Stimulated activated CD4-positive, alpha-beta T cell treated with anti-CD3 and anti-CD28 coated beads, Interleukin-2, amount 100 ng/mL, for 48 hours (primary cell): ENCODE measurements around the gene ST6GAL1.

Experiments
- DNase-seq, 2 donors: peaks; one replicate each; pipeline ENCODE4 v3.0.0-alpha.2; 2020

ST6GAL1 gene

DNA sequence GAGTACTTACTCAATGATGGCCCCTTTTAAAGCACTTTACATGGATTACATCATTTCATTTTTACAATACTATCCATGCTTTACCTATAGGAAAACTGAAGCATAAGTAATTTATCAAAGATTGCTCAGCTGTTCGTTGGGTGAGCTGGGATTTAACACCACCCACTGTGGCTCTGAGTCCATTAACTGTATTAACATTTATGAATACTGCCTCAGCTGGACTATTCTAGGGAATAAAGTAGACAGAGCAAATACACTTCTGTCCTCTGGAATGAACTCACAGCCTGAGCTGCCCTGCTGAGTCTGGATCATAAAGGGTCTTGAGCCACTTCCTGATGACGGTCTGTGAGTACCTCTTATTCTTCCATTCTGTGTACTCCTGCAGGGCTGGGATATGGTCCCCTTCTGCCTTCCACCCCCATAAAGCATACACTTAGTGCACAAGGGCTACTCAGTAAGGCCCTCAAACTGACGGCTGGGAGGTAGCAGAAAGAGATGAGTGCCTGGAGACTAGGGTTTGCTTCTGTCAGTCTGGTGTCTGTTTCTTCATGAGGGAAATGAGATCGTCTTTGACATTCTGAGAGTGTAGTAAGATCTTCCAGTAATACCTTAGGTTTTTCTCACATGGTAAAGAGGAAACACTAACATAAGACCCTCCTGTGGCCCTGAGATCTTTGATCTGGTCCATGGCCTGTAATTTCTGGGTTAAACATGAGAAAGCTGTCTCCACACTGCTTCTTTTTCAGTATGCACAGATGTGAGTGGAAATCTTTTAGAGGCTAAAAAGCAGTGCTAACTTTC lies 12.6 kb upstream of the ST6GAL1 start:
- no peak for DNase-seq

DNA sequence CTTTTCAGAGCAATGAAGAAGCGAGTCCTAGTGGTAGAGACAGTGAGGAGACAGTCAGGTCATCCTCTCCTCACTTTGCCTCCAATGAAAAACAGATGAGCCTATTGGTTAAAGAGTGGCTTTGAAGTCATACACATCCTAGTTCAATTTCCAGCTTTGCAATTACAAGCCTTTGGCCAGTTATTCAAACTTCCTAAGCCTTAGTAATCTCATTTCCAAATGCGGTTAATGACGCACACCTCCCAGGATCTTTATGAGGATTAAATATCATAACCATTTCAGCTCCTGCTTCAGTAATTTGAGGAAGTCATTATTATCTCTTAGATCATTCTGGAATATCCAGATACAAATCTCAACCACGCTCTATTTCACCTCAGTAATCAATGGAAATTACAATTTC lies 10.0 kb upstream of the ST6GAL1 start:
- DNase-seq, result no peak

DNA sequence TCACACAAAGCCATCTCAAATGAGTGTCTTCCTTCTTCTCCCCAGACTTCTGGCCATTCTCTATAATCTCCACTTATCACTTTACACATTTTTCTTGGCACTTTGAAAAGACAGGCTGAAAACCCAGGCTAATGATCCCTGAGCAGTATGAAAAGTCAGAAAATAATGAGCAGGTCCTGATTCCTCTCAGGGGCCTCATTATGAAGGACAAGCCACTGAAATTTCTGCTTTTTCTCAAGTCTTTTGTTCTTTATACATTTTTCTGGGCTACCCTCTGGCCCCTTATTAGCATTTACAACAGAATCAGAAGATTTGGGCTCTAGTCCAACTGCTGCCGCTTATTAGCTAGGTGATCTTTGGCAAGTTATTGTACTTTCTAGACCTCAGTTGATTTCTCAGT lies 9.5 kb upstream of the ST6GAL1 start:
- DNase-seq, result no peak

DNA sequence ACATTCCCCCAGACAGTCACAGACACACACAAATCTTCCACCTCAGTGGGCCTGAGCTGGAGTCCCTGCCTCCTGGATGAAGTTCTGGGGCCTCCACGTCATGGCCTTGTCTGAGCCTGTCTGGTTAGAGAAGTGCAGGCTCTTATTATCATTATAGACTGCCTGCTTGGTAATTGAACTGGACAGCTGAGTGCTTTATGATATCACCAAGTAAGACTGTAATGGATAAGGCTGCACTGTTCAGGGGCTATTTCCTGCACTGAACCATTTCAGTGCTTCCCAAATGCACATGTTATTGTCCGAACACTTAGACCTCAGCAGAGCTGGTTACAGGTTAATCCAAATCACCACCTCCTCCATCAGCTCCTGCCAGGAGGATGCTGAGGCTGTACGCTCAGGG lies 8.7 kb upstream of the ST6GAL1 start:
- DNase-seq, result no peak

DNA sequence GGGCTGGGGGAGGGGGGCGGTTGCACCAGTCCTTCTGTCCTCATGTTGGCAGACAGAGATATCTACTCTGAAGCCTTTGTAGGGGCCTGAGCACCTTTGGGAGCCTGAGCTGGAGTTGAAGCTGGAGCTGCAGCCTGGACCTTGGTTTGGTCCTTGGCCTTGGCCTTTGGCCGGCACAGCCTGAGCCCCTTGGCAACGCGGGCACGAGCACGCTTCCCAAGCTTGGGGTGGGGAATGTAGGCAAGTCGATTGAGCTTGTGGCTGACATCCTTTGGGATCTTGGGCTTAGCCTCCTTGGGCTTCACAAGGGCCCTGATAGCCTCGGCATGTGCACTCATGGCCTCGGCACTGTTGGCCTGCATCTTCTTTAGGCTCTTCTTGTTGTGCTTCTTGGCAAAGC lies 8.1 kb upstream of the ST6GAL1 start:
- DNase-seq, result no peak

DNA sequence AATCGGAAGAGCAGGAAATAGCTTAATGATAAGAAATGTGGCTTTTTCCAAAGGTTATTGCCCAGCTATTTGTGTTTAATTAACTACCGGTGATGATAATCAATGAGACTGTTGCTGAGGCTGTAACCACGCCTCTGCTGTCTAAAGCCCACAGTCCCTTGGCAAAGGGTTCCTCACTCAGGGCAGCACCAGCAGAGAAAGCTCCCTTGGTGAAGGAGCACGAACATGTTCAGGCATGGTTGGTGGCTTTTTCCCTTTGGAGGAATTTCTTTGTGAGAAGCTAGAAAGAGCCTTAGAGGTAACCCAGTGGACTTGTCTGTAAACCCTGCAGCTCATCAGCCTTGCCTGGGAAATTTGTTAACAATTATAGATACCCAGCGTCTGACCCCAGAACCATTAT lies 7.5 kb upstream of the ST6GAL1 start:
- no peak for DNase-seq

DNA sequence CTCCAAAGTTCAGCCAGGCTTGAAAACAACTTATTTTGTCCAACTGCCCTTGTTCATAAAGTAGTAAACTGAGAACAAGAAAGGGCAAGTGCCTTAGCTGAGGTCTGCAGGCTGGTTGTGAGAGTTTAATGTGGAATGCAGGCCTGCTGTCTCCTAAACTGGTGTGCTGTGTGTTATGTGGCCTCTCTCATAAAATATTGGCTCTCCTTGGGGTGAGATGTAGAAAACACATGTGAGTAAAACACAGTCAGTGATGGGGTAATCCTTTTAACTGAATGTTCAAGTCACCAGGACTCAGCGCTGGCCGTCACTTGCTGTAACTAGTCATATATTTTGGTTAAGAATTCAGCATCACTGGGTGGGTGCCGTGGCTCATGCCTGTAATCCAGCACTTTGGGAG lies 7.1 kb upstream of the ST6GAL1 start:
- DNase-seq, result no peak

DNA sequence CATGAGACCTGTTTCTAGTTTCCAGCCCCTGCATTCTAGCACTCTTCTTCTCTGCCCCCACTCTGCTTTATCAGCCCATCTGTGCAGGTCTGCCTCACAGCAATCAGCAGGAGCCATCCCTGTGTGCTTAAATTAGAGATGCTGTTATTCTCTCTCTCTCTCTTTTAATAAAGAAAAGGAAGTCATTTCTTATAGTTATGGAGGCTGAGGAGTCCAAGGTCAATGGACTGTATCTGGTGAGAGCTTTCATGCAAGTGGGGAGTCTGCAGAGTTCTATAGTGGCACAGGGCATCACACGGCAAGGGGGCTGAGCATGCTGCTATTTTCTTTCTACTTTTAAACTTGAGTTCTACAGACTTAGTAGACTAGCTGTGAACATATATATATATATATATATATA lies 4.5 kb upstream of the ST6GAL1 start:
- no peak for DNase-seq

DNA sequence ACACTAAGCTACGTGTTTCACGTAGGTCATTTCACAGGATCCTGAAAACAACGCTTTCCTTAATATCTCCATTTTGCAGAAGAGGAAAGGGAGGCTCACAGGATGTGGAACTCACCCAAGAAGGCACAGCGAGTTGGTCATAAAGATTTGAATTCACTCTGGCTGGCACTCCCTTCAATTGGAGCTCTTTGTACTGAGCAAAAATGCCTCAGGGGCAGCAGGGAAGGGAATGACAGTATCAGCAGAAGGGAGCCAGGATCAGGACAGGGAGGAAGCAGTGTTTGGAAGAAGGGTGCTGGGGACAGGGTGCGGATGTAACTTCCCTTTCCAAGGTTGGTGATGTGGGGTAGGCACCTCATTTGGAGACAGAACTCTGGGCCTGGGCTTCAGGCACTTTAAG lies 1.1 kb upstream of the ST6GAL1 start:
- DNase-seq, result no peak

DNA sequence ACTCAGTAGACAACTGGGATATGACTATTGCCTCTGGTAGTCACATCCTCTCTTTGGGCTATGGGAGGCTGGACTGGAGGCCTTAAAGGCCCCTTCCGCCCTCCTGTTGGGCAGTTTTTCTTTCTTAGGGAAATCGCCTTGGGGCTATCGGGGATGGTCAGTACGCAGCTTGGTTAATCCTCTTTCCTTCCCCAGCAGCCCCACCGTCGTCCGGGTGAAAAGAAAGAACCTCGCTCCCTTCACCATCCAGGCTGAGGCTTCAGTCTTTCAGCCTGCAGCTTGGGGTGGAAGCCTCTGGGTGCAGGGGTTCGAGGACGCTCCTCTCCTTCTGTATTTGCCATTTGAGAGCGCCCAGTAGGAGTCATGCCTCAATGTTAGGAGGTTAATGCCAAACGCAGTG lies 641 bp upstream of the ST6GAL1 start:
- no peak for DNase-seq

DNA sequence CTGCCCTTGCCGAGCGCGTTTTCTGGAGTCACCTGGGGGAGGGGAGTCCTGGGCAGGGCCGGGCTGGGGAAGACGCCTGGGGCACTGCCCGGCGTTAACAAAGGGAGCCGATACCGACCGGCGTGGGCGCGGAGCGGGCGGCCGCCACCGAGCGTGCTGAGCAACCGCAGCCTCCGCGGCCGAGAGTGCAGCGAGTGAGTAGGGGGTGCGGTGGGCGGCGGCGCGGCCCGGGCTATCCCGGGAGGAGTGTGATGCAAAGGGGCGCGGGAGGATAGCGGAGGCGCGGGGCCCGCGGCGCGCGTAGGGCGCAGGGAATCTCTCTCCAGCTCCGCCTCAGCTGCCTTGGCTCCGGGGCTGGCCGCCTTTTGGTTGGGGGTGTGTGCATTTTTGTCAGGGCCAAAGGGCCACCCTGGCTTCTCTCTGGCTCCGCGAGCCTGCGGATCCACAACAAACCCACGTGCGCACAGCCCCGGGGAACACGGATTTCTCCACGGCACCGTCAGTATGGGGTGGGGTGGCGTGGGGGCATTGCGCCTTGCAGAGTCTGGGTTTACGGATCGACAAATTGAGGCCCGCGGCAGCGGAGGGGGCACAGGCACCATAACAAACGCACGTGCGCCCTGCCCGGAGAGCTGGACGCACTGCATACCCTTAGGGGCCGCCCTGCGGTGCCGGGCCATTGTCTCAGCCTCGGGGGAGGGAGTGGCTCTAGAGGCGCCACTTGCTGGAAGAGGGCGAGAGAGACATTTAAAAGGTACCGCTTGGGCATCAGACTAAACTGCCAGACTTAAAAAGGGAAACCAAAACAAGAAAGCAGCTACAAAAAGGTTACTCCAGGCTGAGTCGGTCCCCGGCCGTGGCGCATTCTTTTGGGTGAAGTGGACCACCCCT lies 560 bp downstream of the ST6GAL1 start:
- DNase-seq, result peak; percentile 43 to 45

DNA sequence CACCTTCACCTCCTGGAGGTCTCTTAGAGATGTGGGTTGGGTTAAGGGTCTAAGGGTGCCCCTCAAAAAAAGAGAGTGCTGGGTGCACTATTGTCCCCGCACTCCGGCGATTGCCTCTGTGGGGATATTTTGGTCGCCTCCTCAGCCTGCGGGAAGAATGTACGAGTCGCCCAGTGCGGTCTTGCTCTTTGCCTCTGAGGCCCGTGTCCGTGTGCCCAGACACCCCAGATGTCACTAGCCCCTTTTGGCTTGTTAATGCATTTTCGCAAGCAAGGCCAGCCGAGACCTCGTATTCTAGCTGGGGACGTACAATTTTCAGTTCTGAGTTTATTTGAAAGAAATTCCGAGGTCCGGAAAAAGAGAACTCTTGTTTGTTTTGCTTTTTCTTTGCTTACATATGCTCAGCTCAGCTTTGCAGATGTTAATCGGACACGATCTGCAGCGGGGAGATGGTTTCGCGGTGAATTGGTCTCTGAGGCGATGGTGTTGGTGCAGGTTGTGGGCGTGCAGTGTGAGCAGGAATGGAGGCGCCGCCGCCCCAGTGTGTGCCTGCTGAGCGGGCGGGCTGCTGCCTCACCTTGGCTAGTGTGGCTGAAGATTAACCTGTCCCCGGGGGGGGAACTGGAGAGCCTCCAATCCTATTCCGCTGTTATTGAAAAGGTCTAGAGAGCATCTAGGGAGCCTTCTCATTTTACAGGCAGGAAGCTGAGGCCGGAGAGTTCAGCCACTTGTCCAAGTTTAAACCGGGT lies 1.4 kb downstream of the ST6GAL1 start:
- peak; percentile 54 to 57 for DNase-seq

DNA sequence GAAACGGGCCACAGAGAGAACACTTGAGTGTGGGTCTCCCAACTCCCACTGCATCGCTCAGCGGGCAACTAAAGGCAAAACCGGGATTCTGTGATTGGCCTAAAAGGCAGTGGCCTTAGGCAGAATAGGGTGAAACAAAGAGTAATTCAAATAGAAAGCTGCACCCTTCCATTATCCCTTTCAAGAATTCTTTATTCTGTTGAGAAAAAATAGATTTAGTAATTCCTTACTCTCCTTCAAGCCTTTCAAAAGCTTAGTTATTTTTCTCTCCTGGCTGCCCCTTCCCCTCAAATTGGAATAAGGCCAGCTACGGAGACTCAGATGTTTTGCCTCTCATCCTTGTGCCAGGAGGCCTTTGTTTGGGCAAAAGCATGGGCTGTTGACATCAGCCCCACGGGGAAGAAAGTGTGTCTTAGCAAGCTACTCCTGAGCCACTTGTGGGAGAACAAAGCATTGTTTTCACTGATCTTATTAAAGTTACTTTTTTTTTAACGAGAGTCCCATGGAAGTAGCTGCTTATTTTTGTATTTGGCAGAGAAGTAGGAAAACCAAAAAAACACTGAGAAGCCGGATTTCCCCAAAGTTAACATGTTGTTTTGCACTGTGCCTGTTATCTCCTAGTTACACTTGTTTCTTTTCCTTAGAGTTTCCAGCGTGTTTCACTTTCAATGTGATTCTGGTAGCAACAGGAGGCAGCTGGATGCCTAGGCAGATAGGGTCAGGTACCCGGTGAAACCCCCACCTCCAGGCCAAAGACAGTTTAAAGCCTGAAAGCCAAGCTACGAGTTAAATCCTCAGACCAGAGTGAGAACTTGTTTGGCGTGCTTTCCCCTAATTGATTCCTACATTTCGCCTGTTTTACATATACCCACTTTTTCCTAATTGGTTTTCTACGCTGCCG lies 2.2 kb downstream of the ST6GAL1 start:
- DNase-seq, result no peak

DNA sequence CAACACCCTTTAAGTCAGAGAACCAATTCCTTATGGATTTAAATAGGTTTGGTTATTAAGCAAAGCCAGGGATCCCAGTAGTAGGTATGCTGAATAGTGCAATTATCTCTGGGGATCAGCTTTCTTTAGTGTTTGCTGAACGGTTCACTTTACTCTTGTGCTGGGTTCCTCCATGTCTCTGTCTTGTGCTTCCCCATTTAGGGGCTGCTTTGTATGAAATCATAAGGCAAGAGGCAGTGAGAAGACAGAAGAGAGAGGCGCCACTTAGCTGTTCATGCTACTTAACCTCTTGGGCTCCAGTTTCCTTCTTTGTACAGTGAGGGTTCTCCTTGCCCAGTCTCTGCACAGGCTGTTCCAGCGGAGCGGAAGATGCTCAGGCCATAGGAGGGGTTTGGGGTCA lies 3.5 kb downstream of the ST6GAL1 start:
- no peak for DNase-seq

DNA sequence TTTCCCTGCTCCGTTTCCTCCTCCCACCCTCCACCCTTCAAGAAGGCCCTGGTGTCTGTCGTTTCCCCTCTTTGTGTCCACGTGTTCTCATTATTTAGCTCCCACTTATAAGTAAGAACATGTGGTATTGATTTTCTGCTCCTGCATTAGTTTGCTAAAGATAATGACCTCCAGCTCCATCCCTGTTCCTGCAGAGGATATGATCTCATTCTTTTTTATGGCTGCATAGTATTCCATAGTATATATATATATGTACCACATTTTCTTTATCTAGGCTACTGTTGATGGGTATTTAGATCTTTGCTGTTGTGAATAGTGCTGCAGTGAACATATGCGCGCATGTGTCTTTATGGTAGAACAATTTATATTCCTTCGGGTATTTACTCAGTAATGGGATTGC lies 4.8 kb downstream of the ST6GAL1 start:
- no peak for DNase-seq

DNA sequence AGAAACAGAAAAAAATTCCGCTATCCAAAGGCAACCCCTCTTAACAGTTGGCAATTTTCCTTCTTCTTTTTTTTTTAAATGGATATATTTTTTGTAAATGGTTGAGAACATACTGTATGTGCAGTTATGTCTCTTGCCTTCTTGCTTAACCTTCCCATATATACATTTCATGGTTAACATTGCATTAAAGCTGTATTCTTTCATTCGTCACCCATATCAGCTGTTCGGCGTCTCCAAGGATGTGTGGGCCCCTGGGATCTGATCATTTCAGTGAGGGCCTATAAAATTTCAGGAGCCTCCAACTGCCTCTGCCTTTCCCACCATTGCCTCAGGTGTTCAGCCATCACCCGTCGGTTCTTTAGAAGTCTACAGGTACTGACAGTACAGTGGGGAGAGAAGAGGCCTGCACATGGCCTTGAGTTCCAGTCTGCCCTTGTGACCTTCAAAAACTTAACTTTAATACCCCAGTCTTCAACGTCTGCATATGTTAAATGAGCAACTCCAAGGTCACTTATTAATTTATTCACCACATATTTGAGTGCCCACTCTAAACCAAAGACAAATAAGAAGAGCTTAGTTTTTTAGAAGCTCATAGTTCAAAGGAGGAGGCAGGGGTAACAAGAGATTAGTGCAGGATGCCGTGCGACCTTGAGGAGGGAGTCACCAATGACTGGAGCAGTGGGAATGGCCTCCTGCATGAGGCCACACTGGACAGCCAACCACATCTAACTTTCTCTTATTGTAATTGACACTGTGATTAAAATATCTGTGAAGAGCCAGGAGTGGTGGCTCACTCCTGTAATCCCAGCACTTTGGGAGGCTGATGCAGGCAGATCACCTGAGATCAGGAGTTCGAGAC lies 6.9 kb downstream of the ST6GAL1 start:
- DNase-seq, result no peak

DNA sequence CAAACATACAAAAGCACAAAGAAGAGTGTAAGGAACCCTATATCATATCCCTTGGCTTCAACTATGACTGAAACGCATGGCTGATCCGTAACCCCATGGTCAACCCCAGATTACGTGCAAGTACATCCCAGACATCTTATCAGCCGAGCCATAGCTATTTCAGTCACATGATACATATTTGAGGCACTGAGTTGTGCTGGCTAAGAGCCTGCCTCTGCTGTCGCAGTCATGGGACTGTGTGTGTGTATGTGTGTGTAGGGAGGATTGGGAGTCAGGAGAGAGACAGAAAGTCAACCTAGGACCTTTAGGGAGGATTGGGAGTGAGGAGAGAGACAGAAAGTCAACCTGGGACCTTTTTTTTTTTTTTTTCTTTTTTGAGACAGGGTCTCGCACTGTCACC lies 8.4 kb downstream of the ST6GAL1 start:
- DNase-seq, result no peak

DNA sequence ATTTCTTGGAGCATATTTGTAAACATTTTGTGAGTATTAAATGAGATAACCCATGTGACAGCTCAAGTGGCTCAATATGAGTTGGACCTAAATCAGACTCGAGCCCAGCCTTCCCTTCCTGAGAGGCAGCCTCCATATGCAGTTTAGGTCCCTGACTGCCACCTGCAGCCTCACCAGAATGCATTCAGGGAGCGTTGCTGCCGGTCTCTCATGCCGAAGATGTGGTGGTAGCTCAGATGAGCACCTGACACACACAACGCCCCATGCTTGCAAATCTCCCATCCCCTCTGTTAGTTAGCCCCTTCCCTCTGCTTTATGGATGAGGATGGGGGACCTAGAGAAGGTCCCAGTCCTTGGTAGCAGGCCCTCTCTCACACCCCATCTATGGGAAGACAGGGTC lies 9.2 kb downstream of the ST6GAL1 start:
- no peak for DNase-seq

DNA sequence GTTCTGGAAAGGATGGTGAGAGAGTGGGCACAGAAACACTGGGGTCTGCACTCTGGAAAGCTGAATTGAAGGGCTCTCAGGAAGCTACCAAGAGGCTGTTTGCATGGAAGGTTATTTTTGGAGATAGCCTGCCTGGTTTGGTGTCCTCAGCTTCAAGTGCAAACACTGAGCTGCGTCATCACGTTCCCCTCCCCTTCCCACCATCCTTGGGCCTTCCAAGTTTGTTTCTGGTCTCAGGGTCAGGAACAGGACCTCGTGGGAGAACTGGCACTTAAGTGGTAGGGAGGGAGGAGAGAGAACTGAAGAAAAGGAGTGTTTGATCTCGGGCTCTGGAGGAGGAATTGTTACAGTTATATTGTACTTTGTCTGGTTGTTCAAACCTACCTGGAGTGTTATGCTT lies 10.6 kb downstream of the ST6GAL1 start:
- DNase-seq, result no peak

DNA sequence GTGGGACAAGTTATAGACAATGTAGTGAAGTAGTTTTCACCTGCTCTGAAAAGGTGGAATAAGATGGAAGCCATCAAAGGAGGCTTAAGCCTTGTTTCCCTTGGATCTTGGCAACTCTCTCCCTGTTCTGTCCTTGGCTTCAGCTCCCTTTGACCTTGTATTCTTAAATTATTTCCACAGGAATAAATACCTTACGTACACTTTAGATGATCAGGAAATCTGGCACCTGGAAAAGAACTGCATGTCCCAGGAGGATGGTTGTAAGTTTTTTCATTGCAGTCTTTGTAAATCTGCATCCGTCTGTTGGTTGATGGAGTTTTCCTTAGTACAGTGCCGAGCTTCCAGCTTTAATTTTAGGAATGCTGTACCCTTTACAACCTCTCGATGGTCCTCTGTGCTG lies 11.8 kb downstream of the ST6GAL1 start:
- no peak for DNase-seq

DNA sequence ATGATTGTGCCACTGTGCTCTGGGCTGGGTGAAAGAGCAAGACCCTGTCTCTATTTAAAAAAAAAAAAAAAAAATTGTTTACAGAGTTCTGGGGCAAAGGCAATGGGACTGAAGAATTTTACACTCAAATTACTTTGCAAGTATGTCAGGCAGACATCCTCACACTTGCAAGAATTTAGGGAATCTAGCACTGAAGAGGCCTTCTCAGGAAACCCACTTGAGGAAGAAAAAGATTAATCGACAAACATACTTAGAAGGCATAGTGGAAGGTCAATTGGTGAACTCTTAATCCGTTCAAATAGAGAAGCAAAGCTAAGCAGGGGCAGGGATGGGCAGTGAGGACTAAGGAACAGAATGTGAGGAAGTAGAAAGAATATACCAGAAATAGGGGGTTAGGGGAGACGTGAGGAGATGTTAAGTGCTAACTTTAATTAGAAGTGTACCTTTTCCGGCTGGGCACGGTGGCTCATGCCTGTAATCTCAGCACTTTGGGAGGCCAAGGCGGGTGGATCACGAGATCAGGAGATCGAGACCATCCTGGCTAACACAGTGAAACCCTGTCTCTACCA lies 15.0 kb downstream of the ST6GAL1 start:
- no peak for DNase-seq
